ENCODE results near the gene ANKRD10. TPM values are rescaled to one million over a fixed set of nuclear protein-coding genes. Genes with fewer than 3 reads are reported as not detected.

Gene ANKRD10
- polyA plus RNA-seq, 4 donors = 213 to 276 (median 225) TPM

DNA sequence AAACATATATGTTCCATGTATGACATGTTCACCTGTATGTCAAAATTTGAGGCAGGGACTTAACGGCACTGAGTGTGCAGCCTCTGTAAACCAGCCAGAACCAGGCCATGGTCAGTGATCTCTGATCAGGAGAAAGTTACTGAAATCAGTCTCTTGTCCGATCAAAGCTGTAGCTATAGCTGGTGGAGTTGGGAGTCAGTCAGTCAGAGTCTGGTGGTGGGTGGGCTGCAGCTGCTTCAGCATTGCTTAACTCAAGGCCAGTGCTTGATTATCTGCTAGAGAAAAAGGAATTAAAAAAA lies 78.3 kb downstream of the ANKRD10 start:
- DNase-seq (ENCODE audit: low read depth in 4 of 4, low spot score in 3 of 4) = no peak

- DNase-seq (ENCODE audit: low read depth in 4 of 4, low spot score in 3 of 4) = no peak
Observed at GRCh38 chr13:110835721-110836604, 78.9 kb downstream of the ANKRD10 start.

DNA sequence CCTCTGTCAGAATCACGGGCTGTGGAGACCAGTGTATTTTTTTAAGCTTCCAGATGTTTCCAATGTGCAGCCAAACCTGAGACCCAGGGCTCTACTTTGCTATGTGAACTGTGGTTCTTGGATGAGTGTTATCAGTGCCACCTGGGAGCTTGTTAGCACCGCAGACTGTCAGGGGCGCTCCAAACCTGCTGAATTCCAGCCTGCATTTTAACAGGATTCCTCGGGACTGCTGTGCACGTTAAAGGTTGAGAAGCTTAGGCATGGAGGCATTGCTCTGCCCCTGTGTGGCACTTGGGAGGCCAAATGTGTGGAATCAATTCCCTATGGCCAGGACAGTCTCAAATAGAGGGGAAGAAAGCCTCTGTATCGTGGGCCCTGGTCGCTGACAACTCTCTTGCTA lies 80.3 kb downstream of the ANKRD10 start:
- no peak for DNase-seq (ENCODE audit: low read depth in 4 of 4, low spot score in 3 of 4)

DNA sequence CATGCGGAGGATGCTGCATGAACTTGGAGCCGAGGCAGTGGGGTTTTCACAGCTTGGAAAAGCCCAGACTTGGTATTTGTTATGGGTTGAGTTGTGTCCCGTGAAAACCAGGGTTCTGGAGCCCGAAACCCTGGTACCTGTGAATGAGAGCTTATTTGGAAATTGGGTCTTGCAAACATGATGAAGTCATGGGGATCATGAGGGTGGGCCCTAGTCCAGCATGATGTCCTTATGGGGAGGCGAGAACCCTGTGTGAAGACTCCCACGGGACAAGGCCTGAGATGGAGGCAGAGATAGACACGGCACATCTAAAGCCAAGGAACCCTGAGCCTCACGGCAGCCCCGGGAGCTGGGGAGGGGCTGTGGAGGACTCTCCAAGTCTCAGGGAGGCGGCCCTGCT lies 82.3 kb downstream of the ANKRD10 start:
- no peak for DNase-seq (ENCODE audit: low read depth in 4 of 4, low spot score in 3 of 4)

DNA sequence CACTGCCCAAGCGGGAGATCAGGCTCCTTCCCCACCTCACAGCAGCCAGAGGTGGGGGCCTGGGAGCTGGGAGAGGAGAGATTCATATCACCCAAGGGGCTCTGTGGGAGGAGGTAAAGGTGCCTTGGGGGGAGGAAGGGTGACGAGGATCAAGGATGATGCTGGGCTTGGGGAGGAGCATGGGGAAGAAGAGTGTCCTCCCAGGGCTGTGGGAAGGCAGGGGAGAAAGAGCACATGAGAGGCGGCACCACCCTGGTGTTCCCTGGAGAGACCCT lies 82.7 kb downstream of the ANKRD10 start:
- no peak for DNase-seq (ENCODE audit: low read depth in 4 of 4, low spot score in 3 of 4)

DNA sequence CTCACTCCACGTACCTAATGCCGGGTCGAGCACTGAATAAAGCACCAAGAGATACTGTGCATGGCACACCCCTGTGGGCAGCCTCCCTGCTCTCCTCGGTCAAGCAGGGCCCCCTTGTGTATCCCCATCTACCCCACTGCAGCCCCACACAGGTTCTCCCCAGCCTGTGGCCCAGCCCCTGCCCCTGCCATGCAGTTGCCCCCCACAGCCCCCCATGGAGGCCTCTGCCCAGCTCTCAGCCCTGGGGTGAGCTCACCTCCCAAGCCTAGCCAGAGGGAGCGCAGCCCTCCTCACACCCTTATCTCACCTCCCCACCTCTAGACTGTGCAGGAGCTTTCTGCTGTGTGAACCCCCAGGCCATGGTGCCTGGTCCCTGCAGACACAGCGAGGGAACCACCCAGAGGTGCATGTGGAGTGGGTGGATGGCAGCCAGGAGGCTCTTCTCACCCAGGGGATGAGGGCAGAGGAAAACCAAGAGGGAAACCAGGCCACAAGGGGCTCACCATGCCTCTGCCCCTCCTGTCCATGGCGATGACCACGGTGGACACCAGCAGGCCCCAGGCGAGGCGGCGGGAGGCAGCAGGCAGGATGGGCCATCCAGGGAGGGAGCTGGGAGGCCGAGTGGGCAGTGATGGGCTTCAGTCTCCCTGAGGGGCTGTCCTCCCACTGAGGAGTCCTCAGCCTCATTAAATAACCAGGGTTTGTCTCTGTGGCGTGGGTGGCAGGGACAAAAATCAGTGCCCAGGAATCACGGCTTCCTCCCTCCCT lies 83.2 kb downstream of the ANKRD10 start:
- DNase-seq (ENCODE audit: low read depth in 4 of 4, low spot score in 3 of 4) = no peak

- DNase-seq (ENCODE audit: low read depth in 4 of 4, low spot score in 3 of 4) = no peak
Observed at GRCh38 chr13:110830800-110831371, 84.0 kb downstream of the ANKRD10 start.

DNA sequence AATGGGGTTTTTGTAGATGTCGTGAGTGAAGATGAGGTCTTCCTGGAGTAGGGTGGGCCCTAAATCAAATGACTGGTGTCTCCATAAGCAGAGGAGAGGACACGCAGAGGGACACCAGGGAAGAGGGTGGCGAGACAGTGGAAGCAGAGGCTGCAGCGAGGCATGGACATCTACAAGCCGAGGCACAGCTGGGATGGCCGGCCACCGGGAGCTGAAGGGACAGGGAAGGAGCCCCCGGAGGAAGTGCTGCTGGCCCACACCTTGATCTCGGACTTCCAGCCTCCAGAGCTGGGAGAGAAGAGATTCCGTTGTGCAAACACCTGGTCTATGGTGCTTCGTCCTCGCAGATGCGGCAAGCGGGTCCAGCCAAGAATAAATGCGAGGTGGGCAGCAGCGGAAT lies 84.5 kb downstream of the ANKRD10 start:
- no peak for DNase-seq (ENCODE audit: low read depth in 4 of 4, low spot score in 3 of 4)

DNA sequence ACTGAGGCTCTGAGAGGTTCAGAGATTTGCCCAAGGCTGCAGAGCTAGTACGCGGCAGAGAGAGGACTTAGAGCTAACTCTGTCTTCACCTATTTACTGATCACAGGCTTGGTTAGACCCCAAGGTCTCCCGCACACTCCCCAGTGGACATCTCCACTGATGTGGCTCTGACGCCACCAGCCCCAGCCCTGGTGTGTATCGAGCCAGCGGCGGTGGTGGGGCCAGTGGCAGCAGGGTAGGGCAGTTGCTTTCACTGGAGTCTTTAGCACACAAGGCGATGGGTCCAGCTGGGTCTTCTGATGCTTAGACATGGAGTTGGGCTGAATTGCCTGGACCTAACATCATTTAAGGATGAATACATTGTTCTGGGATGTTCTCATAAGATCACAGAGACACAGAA lies 85.4 kb downstream of the ANKRD10 start:
- DNase-seq (ENCODE audit: low read depth in 4 of 4, low spot score in 3 of 4) = no peak

DNA sequence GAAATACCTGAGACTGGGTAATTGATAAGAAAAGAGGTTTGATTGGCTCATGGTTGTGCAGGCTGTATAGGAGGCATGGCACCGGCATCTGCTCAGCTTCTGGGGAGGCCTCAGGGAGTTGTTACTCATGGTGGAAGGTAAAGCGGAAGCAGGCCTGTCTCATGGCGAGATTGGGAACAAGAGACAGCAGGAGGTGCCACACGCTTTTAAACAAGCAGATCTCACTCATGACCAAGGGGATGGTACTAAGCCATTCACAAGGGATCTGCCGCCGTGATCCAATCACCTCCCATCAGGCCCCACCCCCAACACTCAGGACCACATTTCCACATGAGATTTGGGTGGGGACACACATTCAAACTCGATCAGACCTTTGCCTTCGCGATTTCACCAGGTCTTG lies 86.2 kb downstream of the ANKRD10 start:
- DNase-seq (ENCODE audit: low read depth in 4 of 4, low spot score in 3 of 4) = no peak

Other genes with a start within 250 kb of the ANKRD10 start
- 10 to 100 TPM; 59.5 to 67.8 (median 63.3) TPM for gene CARS2, start 209.0 kb downstream of the ANKRD10 start, polyA plus RNA-seq (ENCODE audit: insufficient read length in 4 of 4)
- 10 to 100 TPM; 22.2 to 27.4 (median 25.7) TPM for gene ING1, start 201.4 kb downstream of the ANKRD10 start, polyA plus RNA-seq (ENCODE audit: insufficient read length in 4 of 4)
- 10 to 100 TPM; 62.0 to 80.2 (median 68.0) TPM for gene ARHGEF7, start 200.2 kb upstream of the ANKRD10 start, polyA plus RNA-seq (ENCODE audit: insufficient read length in 4 of 4)